NCI-H1048 (cell line): ENCODE data around the gene SMYD3.
A peak's percentile ranks its signal among the peaks of the same experiment; 100 is the strongest.

Experiments used
- DNase-seq: peaks from one replicate; lab custom pipeline; 2025; lab: John Stamatoyannopoulos, UW

SMYD3 gene

DNA sequence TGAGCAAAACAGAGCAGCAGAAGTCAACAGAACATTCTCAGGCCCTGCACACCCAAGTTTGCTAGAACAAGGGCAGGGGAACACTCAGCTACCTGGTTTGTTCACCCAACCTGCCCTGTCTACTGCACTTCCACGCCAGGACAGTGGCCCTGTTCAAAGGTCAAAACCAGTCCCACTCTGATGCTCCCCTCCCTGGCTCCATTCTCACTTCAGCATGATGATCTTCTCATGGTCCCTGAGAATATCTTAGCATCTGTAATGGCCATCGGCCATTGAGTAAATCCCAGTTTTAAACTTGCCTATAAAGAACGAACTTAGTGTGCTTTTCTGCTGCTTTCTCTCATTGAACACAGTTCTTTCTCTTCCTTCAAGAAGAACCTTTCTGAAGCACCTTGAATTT is 293.6 kb downstream of the SMYD3 start:
- no peak for DNase-seq

DNA sequence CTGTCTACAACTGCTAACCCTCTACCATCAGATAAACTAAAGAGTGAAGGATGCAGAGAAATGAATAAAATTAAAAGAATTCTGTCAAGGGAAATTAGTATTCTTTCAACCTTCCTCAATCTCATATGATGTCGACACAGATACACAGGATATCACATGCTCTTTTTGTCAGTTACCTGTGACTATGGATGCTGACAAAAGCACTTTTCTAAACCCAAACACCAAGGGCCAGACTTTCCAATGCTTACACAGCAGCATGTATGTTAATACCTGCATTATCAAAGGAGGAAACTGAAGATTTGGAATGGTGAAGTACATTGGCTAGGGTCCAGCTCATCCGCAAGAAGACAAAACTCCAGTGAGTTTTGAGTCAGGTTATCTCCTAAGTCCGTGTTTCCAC is 294.0 kb downstream of the SMYD3 start:
- no peak for DNase-seq

DNA sequence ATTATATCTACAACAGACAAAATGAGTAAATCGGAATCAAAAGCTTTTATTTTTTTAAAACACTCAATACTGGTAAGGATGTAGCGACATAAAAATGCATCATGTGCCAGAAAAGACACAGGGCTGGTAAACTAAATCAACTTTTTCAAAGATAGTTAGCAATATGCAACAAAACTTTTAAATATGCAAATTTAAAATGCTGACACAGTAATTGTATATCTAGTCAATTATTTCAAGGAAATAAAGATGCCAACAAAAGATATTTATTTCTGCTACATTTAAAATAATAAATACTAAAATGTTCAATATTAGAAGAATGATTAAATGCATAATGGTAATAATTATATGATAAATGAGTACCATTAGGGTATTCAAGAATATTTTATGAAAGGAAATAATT is 295.1 kb downstream of the SMYD3 start:
- DNase-seq = no peak

DNA sequence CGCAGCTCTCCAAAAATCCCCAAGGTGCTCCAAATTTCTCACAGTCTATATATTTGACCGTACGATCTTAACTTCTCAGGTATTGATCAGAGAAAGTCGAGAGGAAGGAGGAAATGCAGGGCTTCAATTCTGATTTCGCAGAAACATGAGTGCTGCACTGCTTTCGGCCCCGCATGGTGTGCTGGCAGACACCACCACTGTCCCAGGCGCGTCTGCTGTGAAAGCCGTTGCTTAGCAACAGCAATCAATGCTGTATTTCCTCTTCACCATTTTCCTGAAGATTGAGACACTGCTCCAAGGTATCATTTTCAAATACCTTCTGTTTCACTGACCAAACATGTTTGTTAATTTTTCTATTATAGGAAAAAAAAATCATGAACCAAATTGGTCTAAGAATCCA is 296.3 kb downstream of the SMYD3 start:
- DNase-seq = no peak

DNA sequence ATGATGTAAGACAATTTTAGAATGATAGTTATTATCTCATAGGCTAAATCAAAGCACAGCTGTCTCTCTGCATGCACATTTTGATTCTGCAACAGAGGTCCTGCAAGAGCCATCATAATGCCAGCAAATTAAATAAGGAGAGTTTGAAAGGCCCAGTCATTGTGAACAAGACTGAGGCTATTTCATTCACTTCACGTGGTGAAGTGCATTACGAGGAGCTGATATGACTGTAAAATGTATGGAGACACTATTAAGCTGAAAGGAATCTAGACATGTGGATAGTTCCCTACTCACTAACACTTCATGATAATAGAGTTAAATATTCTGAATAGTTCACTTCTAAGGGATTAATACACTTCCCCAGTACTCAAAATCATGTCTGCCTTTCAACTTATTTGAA is 299.0 kb downstream of the SMYD3 start:
- DNase-seq = no peak

DNA sequence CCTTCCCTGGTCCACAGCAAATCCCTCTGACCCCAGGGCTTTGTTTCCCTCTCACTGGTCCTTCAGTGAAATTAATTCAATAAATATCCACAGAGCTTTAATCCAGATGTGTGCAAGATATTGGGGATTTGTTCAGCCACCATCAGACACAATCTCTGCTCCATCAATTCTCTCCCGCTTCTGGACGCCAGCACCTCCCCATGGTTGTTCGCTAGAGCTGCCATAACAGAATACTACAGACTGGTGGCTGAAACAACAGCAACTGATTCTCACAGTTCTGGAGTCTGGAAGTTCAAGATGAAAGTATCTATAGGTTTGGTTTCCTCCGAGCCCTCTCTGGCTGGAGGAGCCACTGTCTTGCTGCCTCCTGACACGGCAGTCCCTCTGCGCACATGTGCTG is 303.9 kb downstream of the SMYD3 start:
- no peak for DNase-seq

DNA sequence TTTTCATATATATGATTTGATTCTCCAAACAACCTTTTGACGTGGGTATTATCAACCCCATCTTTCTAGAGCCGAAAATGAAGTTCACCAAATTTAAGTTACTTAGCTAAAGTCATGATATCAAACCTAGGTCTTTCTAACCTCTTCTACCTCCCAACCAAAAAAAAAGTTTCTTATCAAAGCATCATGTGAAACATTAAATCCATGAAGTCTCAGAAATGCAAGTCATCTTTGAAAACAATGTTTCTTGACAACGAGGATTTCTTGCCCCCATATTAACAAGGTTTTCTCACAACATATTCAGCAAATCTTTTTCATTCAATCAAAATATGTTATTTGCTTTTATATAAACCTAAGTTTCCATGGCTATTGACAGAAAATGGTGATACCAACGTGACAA is 306.3 kb downstream of the SMYD3 start:
- DNase-seq = no peak

DNA sequence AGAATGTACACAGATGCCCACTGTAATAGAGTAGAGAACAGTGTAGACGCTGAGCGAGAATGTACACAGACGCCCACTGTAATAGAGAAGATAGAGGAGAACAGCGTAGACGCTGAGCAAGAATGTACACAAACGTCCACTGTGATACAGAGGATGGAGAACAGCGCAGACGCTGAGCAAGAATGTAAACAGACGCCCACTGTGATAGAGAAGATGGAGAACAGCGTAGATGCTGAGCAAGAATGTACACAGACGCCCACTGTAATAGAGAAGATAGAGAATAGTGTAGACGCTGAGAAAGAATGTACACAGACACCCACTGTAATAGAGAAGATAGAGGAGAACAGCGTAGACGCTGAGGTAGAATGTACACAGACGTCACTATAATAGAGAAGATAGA is 306.9 kb downstream of the SMYD3 start:
- no peak for DNase-seq

DNA sequence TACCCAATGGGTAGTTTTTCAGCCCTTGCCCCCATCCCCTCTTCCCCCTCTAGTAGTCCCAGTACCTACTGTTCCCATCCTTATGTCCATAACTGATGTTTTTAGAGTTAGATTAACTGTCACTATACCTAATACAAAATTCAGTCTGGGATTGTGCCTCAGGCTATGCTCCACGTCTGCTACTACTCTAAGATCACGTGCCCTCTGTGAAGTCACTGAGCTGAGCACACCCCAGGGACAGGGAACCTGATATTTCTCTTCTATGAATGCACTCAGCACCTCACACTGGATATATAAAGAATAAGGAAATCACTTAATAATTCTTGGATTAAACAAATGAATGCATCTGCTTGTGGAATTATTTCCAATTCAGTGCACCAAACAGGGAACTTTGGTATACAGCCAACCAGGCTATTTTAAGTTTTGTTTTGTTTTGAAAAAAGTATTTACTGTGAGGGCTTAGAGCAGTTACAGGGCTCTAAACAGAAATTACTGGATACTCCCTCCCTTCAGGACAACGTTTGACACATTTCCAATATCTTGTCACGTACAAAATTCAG is 307.9 kb downstream of the SMYD3 start:
- DNase-seq = peak; percentile 81

DNA sequence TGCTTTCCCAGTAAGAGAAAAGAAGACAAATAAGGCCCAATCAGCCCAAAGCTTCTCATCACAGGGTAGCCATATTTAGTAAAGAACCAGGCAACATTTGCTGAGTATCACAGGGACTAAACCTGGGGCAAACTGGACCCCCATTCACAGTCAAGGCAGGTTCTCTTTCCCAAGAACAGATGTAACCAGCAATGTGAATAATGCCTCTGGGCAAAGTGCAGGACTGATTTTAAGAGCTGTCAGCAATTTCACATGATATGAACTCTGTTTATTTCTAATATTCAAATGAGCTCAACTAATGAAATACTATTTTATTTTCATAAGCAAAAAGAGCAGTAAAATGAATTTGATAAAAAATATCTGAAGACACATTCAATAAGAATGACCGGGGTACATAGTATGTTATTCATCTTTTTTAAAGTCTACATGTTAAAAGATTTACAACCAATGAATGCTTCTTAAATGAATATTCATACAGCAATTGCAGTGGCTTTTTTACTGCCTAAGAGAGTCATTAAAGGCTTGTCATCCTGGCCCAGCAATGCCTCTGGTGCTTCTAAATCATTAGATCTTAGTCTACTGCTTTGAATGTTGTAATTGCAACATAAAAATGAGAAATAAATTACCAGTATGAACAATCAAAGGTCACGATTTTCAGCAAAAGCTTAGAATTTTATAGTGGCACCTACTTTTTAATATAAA is 308.8 kb downstream of the SMYD3 start:
- DNase-seq = peak; percentile 17

DNA sequence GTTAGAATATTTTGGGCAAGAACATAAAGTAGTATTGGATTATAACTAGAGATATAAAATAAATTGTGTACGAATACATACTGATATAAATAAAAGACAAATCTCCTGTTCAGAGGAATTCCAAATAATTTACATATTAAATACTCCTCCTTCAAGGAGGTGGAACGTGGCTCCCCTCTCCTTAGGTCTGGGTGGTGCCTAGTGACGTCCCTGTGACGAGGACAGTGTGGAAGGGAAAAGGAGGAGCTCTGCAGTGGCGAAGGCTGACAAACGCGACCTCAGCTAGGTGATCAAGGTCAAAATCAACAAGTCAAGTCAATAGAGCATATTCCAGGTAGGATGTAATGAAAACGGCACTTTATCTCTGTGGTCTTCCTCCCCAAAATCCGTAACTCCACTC is 310.0 kb downstream of the SMYD3 start:
- DNase-seq = no peak

DNA sequence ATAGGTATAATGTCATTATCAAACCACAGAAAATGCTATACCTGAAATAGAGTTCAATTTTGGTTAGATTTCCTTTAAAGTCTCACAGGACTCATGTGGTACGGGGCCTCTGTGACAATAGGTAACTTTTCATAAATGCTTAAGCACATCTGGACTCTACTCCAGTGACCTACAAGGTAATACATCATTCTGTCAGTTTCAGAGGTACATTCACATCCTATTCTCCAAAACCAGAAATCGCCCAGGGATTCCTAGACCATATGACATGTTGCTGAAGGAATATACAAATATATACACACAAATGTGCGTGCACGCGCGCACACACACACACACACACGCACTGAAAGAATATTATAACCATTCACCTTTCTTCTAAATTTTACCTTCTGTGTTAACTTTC is 311.8 kb downstream of the SMYD3 start:
- DNase-seq = no peak

DNA sequence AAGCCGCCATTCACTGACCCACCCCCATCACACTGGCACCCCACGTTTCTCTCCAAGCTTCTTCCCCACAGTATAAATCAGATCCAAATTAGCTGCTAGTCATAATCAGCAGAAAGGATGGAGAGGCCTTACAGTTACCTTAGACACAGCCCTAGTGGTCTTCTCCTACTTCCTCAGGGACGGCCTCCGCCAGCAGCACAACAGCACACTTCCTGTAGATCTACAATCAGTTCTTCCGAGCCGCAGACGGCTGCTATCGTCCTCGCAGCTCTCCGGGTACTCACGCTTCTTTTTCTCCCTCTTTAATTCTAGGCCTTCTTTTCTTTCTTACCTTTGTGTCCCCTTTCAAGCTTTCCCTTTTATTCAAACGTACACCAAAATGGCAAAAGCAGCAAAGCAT is 313.5 kb downstream of the SMYD3 start:
- DNase-seq = no peak

DNA sequence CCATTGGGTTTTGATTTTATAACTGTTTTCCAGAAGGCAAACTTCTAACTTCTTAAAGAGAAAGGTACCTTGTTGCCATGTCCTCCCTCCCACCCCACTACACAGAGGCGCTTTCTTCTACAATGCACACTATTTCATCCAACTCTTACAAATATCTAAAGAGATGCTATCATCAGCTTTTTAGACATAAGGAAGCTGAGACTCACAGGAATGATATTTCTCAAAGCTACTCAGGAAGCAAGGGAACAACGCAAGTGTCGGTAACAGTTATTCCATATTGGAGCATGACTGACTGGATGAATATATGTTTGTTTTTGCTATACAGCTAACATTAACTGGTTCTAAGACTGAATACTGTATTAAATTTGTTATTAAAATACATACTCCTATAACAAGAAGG is 318.0 kb downstream of the SMYD3 start:
- no peak for DNase-seq

DNA sequence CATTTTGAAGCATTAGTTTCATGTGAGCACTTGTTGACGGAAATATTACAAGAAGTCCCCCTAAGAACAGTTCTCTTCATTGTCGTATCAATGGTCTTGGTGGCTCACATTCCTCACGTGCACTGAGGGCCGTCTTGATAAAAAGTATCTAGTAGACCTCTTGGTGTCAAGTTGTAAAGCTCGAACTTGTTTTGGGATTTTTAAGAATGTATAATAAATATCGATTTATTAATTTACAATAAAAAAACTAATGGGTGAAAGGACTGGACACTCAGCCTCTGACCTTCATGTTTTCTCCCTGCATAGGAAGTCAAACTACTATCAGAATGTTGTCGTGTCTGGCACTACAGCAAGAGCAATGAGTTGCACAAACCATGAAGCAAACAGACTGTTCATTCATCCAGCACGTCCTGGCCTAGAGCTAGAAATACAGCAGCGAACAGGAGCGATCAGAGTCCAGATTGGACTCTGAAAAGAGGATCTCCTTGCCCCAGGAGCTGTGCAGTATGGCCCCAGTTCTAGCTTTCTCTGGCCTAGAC is 319.2 kb downstream of the SMYD3 start:
- DNase-seq = no peak

DNA sequence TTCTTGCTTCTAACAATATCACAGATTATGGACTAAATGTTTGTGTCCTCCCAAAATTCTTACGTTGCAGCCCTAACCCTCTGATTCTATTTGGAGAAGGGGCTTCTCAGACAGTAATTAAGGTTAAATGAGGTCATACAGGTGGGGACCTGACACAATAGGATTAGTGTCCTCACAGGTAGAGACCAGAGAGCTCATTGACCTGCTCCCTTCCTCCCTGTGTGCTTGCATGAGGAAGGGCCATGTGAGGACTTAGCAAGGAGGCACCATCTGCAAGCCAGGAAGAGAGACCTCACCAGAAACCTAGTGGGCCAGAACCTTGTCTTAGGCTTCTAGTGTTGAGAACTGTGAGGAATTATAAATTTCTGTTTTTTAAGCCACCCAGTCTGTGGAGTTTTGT is 322.6 kb downstream of the SMYD3 start:
- DNase-seq = no peak

DNA sequence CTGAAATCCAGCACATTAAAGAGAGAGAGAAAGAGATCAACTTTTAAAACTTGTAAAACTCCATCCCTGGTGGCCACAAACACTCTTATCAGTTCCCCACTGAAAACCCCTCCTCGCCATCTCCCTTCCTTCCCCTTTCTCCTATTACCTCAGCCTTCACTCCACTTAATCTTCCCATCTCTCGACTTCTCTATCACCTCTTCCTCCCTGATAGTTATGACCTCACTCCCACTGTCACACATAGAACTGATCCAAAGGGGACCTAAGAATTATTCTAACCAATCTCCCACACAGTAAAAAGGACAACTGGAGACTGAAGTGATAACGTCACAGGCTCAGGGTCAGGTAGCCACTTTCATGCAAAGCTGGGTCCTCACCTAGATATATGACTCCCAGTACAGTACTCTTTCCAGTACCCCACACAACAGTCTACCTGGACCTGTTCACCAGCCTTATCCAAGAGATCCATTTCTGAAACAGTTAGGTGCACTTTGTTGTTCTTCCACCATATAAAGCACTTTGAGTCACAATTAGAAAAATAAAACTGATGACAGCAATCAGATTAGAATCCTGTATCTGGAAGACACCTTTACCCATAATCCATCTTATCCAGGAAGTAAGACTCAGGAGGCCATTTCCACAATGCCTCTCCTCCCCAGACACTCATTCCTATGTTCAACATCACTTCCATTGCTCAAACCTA is 324.8 kb downstream of the SMYD3 start:
- no peak for DNase-seq

DNA sequence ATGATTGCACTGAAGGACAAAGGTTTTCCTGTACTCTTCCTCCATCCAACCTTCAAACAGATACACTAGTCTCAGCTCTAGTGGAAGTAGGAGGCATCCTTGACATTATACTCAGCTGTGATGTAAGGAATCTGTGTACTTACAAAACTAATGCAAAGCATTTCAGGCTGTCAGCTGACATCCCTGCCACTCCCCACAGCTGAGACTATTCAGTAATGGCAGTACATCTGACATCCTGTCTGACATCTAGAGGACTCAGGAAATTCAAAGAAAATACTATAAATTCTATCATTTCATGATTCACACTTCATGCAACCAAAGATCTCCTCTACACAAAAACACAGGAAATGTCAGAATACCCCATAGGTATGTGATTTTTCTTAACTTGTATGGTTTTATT is 325.8 kb downstream of the SMYD3 start:
- DNase-seq = no peak

DNA sequence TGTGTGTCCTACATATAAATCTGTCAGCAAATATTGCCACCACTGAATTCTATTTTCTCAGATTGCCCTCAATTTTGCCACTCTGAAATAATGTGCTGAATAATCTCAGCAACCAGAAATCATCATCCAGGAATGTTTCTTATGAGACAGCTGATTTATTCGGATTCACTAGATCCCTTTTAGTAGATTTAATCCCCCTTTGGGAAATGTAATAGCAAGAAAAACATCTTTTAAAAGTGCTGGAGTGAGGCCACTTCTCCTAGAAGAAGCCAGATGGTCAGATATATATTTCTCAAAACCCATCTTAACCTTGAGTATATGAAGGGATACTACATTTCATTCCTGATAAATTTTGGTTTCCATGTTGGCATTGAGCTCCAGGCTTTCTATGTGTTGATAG is 327.7 kb downstream of the SMYD3 start:
- no peak for DNase-seq

DNA sequence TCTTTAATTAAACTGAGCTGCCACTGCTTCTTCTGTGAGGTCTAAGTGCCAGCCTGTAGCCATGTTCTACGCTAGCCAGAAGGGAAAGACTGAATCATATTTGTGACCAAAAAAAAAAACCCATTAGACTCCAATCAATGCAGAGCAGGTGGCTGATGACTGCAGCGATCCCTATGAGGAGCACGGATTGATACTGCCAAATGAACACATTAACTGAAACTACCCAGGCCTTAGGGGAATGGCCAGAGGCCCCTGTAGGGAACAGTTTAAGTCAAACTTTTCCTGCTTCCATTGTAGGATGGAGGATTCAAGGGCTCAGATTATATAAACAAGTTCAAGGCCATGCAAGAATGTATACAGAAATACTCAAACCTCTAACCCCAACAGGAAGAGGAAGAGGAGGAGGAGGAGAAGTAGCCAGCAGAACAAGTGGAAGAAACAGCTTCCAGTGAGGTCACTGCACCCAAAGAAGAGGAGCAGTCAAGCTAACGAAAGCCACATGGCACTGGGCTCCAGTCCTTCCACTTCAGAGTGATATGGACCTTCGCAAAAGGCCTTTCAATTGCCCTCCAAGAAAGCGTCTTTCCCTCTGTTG is 328.3 kb downstream of the SMYD3 start:
- no peak for DNase-seq

DNA sequence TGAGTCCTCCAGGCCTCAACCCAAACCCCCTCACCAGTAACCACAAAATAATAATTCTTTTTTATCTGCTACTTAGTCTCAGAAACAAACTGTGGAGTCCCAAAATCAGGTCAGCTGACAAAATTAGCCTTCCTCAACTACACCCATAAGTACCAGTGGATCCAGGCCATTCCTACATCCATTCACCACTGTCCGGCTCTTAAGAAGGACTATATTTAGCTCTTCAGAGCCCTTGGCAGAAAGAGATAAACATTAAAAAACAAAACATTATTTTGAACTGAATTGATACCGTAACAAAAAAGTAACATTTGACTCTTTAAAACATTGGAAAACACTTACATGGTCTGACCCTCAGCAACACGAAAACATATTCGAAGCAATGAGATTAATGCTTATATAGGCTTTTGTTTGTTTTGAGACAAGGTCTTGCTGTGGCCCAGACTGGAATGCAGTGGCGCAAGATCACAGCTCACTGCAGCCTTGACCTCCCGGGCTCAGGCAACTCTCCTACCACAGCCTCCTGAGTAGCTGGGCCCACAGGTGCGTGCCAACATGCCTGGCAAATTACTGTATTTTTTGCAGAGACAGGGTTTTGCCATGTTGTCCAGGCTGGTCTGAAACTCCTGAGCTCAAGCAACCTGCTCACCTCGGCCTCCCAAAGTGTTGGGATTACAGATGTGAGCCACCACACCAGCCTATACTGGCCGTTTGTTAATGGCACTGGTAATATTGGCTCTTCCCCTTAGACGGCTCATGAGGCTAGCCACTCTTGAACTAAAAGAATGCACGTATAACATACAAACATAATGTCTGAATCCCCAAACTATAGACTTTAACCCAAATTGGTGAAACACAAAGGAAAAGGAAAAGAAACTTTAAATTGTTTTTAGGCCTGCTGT is 330.7 kb downstream of the SMYD3 start:
- no peak for DNase-seq
